Measurements from ENCODE around the gene TNN. TPM values are rescaled to one million over a fixed set of nuclear protein-coding genes. Genes with fewer than 3 reads are reported as not detected.

TNN gene
- total RNA-seq, 2 donors from 2014 or later, result 0.09 TPM; not detected in 1

- Histone ChIP-seq H3K9me3 (ENCODE audit: control insufficient read depth, low read length) (no peaks in the 10 kb centered on the region), H3K27ac (ENCODE audit: low read depth, low read length) (peak overlapping the region; percentile 54), H3K4me1 (ENCODE audit: control insufficient read depth, insufficient read depth, low read length) (peaks cover 14% of the 10 kb centered on the region), H3K9ac (ENCODE audit: extremely low read depth, low read length, poor library complexity, severe bottlenecking) (no peak overlapping the region), H3K4me3 (ENCODE audit: low read length) (no peak overlapping the region), H3K36me3 (ENCODE audit: control insufficient read depth, insufficient read depth, low read length) (no peaks in the 10 kb centered on the region), H3K27me3 (ENCODE audit: control insufficient read depth, insufficient read depth, low read length, poor library complexity, severe bottlenecking) (no peaks in the 10 kb centered on the region)
- WGBS, 2 experiments (ENCODE audit: insufficient coverage in 1 of 2, insufficient read length in 1 of 2), result 40 to 45% methylated on average over 4 to 5 of the region's 5 CpGs
- Mint-ChIP-seq H3K27ac (peak overlapping the region; percentile 50), H3K9me3 (no peaks in the 10 kb centered on the region), H3K4me3 (no peak overlapping the region), H3K27me3 (ENCODE audit: insufficient read depth) (no peaks in the 10 kb centered on the region), H3K36me3 (ENCODE audit: low read depth) (no peaks in the 10 kb centered on the region), H3K4me1 (peaks cover 15% of the 10 kb centered on the region)
- no peak for TF ChIP-seq CTCF (conservative IDR thresholded peaks at IDR 0.05)
- DNase-seq, result peak; percentile 84
Observed at GRCh38 chr1:175129997-175130648, 62.5 kb downstream of the TNN start.

GRCh38 chr1:175130649-175131045, 63.0 kb downstream of the TNN start:
- peaks cover 14% of the 10 kb centered on the region for H3K4me1 ChIP-seq (ENCODE audit: control insufficient read depth, insufficient read depth, low read length)
- no peak overlapping the region for H3K27ac ChIP-seq (ENCODE audit: low read depth, low read length)
- no peak overlapping the region for H3K4me3 ChIP-seq (ENCODE audit: low read length)
- Mint-ChIP-seq H3K36me3 (ENCODE audit: low read depth) (no peaks in the 10 kb centered on the region), H3K4me3 (no peak overlapping the region), H3K9me3 (no peaks in the 10 kb centered on the region), H3K27me3 (ENCODE audit: insufficient read depth) (peaks cover under 1% of the 10 kb centered on the region), H3K27ac (no peak overlapping the region), H3K4me1 (peaks cover 15% of the 10 kb centered on the region)
- H3K27me3 ChIP-seq (ENCODE audit: control insufficient read depth, insufficient read depth, low read length, poor library complexity, severe bottlenecking), result no peaks in the 10 kb centered on the region
- no peak overlapping the region for H3K9ac ChIP-seq (ENCODE audit: extremely low read depth, low read length, poor library complexity, severe bottlenecking)
- WGBS, 2 experiments (ENCODE audit: insufficient coverage in 1 of 2, insufficient read length in 1 of 2), result 90 to 100% methylated on average over 2 of the region's 2 CpGs
- DNase-seq, result no peak
- no peaks in the 10 kb centered on the region for H3K9me3 ChIP-seq (ENCODE audit: control insufficient read depth, low read length)
- H3K36me3 ChIP-seq (ENCODE audit: control insufficient read depth, insufficient read depth, low read length), result no peaks in the 10 kb centered on the region
- TF ChIP-seq CTCF (conservative IDR thresholded peaks at IDR 0.05), result no peak

GRCh38 chr1:175131095-175131494, 63.5 kb downstream of the TNN start:
- Mint-ChIP-seq H3K36me3 (ENCODE audit: low read depth) (no peaks in the 10 kb centered on the region), H3K9me3 (no peaks in the 10 kb centered on the region), H3K27me3 (ENCODE audit: insufficient read depth) (peaks cover 5% of the 10 kb centered on the region), H3K4me1 (peaks cover 15% of the 10 kb centered on the region), H3K4me3 (no peak overlapping the region), H3K27ac (no peak overlapping the region)
- Histone ChIP-seq H3K4me3 (ENCODE audit: low read length) (no peak overlapping the region), H3K36me3 (ENCODE audit: control insufficient read depth, insufficient read depth, low read length) (no peaks in the 10 kb centered on the region), H3K27me3 (ENCODE audit: control insufficient read depth, insufficient read depth, low read length, poor library complexity, severe bottlenecking) (no peaks in the 10 kb centered on the region), H3K9me3 (ENCODE audit: control insufficient read depth, low read length) (no peaks in the 10 kb centered on the region), H3K27ac (ENCODE audit: low read depth, low read length) (no peak overlapping the region), H3K9ac (ENCODE audit: extremely low read depth, low read length, poor library complexity, severe bottlenecking) (no peak overlapping the region), H3K4me1 (ENCODE audit: control insufficient read depth, insufficient read depth, low read length) (peaks cover 14% of the 10 kb centered on the region)
- WGBS, 2 experiments (ENCODE audit: insufficient coverage in 1 of 2, insufficient read length in 1 of 2), result 86 to 100% methylated on average over 1 of the region's 1 CpG
- DNase-seq, result peak; percentile 5
- no peak for TF ChIP-seq CTCF (conservative IDR thresholded peaks at IDR 0.05)

All from endodermal cell (in vitro differentiated cells).